GM21360 (cell line): ENCODE measurements around the gene F11R.
"Not testable (repeated sequence)": the region's sequence is repeated elsewhere in the genome, so short reads cannot be mapped to it uniquely, and the experiment has no call there.

ENCODE experiments used
- ATAC-seq: cut with Tn5 transposase; IDR thresholded peaks from one replicate; pipeline ENCODE4 v1.9.1; 2021; ENCODE audit warnings: mild to moderate bottlenecking, moderate library complexity; ENCODE audit not compliant: unreplicated experiment

Gene F11R

GRCh38 chr1:160978510-160978927 lies 42.4 kb downstream of the F11R start:
- ATAC-seq, result no peak

DNA sequence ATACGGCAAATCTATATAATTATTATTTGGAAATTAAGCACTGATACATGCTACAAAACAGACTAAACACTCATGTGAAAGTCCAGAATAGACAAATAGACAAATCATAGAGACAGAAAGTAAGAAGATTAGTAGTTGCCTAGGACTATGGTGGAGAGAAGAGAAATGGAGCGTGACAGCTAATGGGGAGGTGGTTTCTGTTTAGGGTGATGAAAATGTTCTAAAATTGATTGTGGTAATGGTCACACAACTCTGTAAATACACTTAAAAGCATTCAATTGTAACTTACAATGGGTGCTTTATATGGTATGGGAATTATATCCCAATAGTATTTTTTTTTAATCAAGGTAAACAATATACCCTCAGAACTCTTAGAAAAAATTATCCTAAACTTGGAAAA lies 45.9 kb downstream of the F11R start:
- no peak for ATAC-seq

DNA sequence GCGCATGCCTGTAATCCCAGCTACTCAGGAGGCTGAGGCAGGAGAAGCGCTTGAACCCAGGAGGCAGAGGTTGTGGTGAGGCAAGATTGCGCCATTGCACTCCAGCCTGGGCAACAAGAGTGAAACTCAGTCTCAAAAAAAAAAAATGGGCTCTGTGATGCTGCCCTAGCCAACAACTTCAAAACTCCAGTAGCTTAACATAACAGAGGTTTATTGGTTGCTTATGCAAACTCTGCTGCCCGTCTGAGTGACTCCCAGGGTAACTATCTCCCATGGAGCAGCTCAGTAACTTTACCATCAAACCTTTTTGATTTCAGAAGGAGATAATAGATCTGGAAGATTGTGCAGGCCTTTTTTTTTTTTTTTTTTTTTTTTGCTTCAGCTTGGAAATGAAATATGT lies 47.5 kb downstream of the F11R start:
- ATAC-seq, result no peak

DNA sequence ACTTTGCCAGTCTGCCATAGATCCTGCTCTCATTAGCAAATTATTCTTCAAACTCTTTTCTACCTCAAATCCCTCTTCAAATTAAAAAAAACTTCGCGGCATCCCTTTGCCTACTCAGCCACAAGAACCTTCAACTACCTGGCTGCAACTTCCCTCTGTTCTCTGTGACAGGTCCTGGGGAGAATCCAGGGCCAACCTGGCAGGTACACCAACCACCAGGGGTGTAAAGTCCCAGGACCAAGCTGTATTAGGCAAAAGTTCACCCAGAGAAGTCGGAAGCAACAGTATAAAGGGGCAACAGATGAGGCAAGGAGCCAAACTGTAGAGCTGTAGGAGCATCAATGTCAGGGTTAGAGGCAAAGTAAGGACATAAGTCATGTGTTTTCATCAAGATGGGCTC lies 48.0 kb downstream of the F11R start:
- no peak for ATAC-seq

DNA sequence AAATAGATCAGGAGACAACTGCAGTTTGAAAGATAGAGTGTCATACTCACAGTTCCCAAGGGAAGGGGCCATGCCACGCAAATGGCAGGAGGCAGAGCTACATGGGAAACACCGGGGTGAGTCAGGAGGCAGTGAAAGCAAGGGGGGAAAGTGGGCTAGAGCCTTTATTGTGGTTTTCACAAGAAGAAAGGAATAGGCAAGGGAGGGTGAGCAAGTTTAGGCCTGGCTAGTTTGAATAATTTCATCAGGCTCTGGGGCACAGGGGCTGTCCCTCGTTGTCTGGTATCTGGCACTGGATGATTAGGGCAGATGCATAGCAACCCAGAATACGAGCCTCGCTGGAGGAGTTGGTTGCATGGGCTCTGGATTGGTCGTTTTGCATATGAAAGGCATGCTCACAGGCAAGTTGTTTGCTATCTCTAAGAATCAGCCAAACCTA lies 49.3 kb downstream of the F11R start:
- no peak for ATAC-seq

GRCh38 chr1:160963521-160963920 lies 57.4 kb downstream of the F11R start:
- ATAC-seq, result no peak

DNA sequence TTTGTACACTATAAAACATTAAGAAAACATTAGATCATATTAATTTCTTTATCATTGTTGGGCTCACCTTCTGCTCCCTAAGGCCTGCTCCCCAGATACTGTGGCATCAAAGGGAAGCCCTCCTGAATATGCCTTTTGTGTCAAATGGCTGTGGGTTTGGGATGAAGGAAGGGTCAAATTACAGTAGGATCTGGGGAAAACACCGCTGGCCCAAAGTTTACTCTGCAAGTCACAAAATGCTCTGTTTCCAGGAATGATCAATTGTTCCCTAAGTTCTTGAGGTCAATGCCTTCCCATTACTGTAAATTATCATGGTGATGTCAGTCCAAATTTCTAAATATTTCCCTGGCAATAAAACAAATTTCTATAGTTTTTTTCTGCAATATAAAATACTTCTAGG lies 59.5 kb downstream of the F11R start:
- ATAC-seq, result no peak

- no peak for ATAC-seq
Measured at GRCh38 chr1:160956966-160957365, 64.0 kb downstream of the F11R start.

DNA sequence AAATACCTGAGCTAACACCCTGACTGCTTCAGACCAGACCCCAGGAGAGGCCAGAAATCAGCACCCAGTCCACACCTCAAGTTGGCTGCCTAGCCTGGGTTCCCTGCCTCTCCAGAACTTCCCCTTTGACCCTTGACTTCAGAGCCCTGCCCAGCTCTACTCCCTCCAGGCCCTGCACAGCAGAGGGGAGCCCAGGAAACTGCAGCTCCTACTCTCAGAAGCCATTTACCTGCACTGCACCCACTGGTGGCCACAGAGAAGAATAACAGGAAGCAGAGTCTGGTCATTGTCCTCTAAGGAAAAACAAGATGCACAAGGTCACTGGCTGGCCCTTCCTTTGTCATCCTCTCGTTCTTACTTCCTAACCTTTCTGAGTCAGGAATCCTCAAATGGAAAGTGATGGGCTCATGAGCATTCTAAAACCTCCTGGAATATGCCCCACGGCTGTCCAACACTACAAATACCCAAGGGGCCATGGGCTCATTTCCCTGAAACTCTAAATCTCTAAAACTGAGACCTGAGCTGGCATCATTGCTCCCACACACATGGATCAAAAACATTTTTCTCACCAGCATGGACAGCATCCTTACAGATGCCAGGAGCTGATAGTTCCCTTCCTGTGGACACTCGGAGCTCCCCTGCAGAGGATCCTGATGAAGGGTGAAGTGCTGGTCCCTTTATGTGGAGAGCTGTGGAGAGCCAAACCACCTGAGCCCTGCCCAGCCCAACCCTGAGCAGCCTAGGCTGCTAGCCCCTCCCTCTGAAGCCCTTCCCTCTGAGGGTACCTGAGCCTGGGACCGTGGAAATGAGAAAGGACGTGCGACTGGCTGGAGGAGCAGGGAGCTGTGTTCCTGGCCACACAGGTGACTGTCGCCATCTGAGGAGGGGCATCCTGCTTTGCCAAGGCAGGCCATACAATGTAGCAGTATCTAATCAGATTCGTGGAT lies 66.5 kb downstream of the F11R start, which contains the start of gene ITLN2:
TSS of gene ITLN2 (minus strand) at position 652 of the 947 bp plus-strand sequence. CDS start at position 584, 68 bp downstream.
- no peak for ATAC-seq

DNA sequence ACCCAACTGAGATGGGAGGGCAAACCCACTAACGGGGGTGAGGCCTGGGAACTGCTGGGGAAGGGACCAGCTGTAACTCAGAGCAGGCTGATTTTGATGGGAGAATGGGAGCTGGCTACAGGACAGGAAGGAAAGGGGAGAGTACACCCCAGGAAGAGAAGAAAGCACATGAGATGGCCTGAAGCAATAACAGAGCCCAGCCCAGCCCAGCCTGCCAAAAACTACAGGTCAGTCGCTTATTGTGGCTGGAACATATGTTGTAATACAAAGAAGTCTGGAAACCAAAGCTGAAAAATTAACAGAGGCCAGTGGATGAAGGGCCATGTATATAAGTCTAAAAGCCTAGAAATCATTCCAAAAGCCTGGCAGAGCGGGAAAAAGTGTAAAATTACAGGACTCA lies 67.9 kb downstream of the F11R start:
- no peak for ATAC-seq

GRCh38 chr1:160952129-160952510 lies 68.8 kb downstream of the F11R start:
- ATAC-seq, result no peak

GRCh38 chr1:160951443-160952128 lies 69.4 kb downstream of the F11R start:
- no peak for ATAC-seq

- no peak for ATAC-seq
Measured at GRCh38 chr1:160950657-160951056, 70.3 kb downstream of the F11R start.

DNA sequence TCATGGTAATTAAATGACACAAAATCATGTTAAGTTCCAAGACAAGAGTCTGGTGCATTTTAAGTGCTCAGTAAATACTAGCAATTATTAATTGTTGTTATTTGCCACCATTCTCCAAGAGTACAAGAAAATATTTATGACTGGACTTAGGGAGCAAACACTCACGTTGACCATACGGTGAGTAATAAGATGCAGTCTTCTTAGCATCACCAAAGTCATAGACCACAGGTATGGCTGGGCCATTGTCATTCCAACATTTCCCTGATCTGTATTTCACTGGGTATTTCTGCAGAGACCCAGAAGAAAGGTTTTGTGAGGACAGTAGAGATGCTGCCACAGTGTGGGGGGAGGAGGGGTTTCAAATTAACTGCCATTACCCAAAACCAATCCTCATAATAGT lies 71.1 kb downstream of the F11R start:
- ATAC-seq, result no peak

DNA sequence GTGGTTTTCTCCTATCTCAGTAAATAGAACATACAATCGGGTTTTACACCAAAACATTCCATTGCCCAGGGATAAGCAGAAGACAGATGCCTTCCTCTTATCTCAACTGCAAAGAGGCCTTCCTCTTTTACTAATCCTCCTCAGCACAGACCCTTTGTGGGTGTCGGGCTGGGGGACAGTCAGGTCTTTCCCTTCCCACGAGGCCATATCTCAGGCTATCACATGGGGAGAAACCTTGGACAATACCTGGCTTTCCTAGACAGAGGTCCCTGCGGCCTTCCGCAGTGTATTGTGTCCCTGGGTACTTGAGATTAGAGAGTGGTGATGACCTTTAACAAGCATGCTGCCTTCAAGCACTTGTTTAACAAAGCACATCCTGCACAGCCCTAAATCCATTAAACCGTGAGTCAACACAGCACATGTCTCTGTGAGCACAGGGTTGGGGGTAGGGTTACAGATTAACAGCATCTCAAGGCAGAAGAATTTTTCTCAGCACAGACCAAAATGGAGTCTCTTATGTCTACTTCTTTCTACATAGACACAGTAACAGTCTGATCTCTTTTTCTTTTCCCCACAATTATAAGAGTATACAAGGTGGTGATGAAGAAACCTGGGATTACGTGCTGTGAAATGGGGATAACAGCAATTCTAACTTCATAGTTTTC lies 71.6 kb downstream of the F11R start:
- ATAC-seq, result not testable (repeated sequence)

GRCh38 chr1:160947174-160947759 lies 73.7 kb downstream of the F11R start:
- not testable (repeated sequence) for ATAC-seq

- not testable (repeated sequence) for ATAC-seq
Measured at GRCh38 chr1:160945881-160946280, 75.1 kb downstream of the F11R start.
